HG03196 (cell line): Measurements from ENCODE around the gene PTPA.
"Not testable (repeated sequence)": the region's sequence is repeated elsewhere in the genome, so short reads cannot be mapped to it uniquely, and the experiment has no call there.

Experiments used
- ATAC-seq: cut with Tn5 transposase; IDR thresholded peaks from one replicate; pipeline ENCODE4 v1.9.1; 2021; ENCODE audit not compliant: unreplicated experiment

The PTPA gene

GRCh38 chr9:129175825-129176633 is 64.8 kb downstream of the PTPA start:
- ATAC-seq = peak; percentile 21

GRCh38 chr9:129176701-129177442 is 65.7 kb downstream of the PTPA start:
- no peak for ATAC-seq

DNA sequence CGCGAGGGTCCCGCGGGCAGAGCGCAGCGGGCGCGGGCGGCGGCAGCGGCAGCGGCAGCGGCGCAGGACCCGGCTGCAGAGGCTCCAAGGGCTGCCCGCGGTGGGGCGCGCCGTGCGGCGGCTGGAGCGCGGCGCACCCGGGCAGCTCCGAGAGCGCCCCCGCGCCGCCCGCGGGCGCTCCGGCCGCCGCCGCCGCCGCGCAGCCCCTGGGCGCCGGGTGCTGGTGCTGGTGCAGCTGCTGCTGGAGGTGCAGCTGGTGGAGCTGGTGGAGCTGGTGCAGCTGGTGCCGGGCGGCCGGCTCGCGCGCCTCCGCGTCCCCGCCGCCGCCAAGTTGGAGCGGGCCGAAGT is 66.2 kb downstream of the PTPA start:
- ATAC-seq = no peak

- peak; percentile 68 for ATAC-seq
Observed at GRCh38 chr9:129177791-129178567, 66.8 kb downstream of the PTPA start, which contains the start of gene IER5L. Gene IER5L, minus strand, starts transcription at chr9:129178261. Its CDS starts 209 bp downstream, at chr9:129178052.

DNA sequence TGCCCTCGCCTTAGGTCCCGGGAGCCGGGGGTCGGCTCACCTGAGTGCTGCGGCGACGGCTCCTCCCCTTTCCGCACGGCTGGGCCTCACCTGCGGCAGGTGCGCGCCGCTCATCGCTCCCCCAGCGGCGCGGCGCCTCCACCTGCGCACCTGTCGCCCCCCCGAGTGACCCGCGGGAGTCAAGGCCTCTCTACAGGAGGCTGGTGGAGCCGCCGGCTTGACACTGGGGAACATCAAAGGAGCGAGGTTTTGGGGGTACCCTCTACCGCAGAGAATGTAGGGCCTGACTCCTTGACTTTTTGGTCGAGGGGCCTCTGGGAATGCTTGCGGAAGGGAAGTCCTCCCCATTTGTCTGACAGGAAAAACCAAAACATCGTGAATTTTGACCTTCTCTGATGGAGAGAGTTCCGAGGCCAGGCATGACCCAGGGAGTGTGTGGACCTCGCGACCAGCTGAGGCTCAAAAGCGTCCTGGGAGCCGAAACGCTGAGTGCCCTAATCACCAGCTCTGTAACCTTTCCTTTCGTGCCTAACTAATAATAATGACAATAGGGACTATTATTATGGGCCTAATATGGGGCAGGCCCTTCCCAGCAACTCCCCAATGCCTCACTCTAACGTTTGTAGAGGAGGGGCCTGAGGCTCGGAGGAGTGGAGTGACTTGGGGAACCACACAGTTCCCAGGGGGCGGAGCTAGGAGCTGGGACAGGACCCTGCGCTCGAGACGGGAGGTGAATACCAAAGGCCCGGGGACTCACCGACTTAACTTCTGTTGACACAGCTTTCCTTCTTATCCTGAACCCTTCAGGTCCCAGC is 67.6 kb downstream of the PTPA start:
- no peak for ATAC-seq

- no peak for ATAC-seq
Observed at GRCh38 chr9:129181246-129181645, 70.0 kb downstream of the PTPA start.

DNA sequence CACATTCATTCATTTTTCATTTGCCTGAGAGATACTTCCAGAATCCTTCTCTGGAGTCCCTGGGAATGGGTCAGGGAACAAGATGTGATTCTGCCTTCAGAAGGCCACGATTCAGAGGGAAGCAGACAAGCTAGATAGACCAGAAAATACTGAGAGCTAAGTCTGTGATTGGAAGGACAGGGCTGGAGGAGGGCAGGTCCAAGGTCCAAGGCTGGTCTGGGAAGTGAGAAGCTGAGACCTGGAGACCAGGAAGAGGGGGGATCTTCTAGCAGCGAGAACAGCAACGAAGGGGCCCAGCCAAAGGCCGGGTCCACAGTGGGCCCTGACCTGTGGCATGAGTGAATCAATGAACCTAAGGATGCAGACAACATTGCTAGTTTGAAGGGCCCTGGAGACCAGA is 70.9 kb downstream of the PTPA start:
- no peak for ATAC-seq

DNA sequence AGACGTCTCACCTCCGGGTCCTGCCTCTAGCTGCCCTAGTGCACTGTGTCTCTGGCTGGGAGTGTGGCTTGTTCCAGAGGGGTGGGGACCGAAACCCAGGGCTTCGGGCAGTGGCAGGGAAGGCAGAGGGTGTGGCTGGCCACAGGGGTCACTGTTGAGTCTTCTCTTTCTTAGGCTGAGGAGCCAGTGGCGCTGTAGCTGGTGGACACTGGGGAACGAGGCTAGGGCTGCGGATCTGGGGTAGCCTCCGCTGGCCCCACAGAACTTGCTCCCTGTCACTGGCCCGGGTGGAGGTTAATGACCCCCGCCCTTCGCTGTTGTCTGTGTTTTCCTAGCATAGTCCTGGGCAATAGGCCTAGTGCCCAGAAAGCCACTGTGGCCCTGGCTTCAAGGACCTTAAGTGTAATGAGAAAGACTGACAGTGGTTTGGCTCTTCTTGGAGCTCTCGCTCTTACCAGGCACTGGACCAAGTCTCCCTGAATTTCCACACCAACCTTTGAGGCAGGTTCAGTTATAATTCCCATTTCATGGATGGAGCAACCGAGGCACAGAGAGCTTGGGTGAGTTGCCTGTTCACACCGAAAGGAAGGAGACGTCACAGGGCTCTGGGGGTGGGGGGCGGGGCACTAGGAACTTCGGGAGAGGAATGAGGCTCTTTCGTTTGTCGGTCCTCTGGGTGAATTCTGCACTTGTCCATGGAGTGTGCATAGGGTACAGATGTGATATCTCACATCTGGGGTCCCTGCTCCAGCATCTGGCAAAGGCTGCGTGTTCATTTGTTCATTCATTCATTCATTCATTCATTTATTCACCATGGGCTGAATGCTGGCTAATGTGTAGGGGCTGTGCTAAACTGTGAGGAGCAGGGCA is 71.6 kb downstream of the PTPA start:
- ATAC-seq = no peak

DNA sequence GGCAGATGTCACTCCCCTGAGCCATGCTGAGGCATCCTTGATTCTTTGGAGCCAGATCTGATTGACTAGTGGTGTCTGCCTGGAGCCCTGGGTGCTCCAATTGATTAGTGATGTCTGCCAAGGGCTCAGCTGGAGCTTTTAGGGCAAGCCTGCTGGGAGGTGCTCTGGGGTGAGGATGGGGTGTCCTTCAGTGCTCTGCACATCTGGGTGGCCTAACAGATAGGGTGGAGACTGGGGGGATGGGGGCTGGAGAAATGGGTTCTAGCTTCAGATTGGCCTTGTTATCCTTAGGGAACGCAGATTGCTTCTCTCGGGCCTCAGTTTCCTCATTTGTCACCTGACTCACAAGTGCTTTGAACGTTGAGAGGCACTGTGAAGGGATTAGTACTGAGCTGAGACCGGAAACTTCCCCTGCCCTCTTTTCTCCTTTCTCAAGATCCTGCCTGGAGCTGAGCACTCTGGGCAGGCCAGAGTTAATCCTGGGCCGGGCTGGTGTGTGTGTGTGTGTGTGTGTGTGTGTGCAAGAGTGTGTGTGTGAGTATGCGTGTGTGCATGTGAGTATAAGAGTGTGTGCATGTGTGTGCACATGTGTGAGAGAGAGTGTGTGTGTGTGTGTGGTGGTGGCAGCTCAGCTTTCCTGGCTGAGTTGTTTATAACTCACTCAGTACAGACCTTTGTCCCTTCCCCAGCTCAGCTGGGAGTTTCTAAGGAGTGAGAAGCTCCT is 72.4 kb downstream of the PTPA start:
- ATAC-seq = no peak

DNA sequence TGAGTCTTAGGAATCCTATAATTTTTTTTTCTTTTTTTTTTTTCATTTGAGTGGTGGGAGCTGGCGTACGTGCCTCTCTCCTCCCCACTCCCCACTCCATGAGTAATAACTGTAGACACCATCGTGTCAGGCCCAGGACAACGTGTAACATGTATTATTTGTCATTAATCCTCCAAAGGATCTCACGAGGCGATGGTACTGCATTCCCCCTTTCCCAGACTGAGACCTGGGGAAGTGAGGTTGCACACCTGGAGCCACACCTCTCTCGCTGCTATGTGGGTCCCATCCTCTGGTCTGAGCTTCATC is 73.0 kb downstream of the PTPA start:
- no peak for ATAC-seq

DNA sequence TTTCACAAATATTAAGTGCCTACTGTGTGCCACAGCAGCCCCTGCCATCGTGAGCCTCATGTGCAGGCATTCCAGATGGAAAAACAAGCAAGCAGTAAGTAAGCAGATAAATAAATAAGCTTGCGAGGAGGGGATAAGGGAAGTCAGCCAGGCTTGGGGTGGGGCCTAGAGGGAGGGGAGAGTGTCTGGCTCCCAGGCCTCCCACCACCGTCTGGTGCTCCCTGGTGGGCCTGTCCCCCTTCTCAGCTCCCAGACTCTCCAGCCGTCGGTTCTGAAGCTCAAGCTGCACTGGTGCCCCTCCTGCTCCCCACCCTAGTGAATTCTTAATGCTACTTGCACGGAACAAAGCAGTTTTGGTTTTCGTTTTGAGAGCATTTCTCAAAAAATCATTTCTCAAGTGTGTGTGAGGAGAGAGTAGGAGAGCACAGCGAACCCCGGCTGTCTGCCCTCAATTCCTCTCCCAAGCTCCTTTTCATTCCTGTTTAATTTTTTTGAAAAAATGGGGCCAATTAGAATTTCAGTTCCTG is 73.4 kb downstream of the PTPA start:
- no peak for ATAC-seq

- ATAC-seq = no peak
Observed at GRCh38 chr9:129185402-129185801, 74.2 kb downstream of the PTPA start.

DNA sequence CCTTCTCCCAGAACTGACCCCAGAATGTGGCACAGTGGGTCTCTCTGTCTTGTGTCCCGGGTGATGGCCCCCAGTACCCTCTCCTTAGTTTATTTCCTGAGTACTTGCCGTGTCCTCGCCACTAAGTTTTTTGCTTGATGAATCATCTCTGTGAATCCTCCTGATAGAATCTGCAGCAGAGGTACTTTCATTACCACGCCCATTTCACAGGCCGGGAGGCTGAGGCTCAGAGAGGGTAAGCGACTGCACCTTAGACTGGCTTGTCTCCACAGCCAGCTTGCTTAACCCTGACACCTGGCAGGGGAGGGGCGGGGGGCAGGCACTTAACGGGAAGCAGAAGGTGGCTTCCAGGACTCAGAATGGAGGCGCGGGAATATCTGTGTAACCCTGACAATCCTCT is 74.8 kb downstream of the PTPA start:
- no peak for ATAC-seq

GRCh38 chr9:129187042-129187441 is 75.8 kb downstream of the PTPA start:
- ATAC-seq = no peak

DNA sequence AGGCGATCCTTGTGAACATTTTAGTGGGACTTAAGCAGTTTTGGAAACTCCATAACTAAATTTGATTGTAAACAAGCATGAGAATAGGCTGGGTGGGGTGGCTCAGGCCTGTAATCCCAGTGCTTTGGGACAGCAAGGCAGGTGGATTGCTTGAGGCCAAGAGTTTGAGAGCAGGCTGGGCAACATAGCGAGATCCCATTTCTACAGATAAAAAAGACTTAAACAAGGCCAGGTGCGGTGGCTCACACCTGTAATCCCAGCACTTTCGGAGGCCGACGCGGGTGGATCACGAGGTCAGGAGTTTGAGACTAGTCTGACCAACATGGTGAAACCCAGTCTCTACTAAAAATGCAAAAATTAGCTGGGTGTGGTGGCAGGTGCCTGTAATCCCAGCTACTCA is 78.8 kb downstream of the PTPA start:
- not testable (repeated sequence) for ATAC-seq

GRCh38 chr9:129191234-129191633 is 80.0 kb downstream of the PTPA start:
- no peak for ATAC-seq

GRCh38 chr9:129193655-129194054 is 82.4 kb downstream of the PTPA start:
- ATAC-seq = no peak

GRCh38 chr9:129194221-129194620 is 83.0 kb downstream of the PTPA start:
- no peak for ATAC-seq

DNA sequence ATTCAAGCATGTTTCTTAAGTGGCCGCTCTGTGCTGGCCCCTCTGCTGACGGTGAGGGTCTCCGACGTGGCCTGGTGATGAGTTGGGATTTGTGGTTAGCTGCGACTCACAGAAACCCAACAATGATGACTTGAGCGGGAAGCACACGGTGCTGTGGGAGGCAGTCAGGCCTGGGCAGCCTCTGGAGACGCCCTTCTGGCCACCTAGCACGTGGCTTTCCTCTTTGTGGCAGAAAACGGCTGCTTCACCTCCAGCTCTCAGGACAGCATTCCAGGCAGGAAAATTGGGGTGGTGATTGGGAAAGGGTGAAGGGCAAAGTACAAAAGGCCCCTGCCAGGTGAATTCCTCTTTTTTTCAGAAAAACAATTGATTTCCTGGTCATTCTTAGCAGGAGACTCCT is 84.4 kb downstream of the PTPA start:
- no peak for ATAC-seq
